MV-4-11 (cell line): ENCODE measurements around the gene GCSAM.
A peak's percentile ranks its signal among the peaks of the same experiment; 100 is the strongest.

Experiments
- DNase-seq: peaks from one replicate; lab custom pipeline; 2025; lab: John Stamatoyannopoulos, UW

The GCSAM gene, protein sequence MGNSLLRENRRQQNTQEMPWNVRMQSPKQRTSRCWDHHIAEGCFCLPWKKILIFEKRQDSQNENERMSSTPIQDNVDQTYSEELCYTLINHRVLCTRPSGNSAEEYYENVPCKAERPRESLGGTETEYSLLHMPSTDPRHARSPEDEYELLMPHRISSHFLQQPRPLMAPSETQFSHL

DNA sequence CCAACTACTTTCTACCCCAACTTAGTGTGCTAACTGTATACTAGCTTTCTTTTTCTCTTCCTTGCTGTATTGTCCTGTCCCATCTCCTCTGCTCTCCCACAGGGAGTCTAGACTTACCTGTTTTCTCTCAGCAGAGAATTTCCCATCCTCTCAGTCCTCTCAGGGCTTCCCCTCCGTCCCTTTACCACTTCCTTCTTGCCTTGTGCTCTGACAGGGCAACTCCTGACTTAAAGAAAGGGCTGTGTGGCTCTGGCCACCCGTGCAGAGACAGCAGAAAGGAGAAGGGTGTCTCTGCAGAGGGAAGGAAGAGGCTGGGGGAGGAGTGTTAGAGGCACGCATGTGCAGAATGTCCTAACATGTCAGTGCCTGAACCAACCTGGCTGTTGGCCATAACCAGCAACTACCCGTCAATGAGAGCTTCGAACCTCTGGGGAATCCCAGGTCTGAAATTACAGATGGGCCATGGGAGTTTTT lies at the start of gene GCSAM:
TSS of gene GCSAM (minus strand) at position 274 of the 474 bp plus-strand sequence. CDS start at position 146, 128 bp downstream.
- peak; percentile 87 for DNase-seq

DNA sequence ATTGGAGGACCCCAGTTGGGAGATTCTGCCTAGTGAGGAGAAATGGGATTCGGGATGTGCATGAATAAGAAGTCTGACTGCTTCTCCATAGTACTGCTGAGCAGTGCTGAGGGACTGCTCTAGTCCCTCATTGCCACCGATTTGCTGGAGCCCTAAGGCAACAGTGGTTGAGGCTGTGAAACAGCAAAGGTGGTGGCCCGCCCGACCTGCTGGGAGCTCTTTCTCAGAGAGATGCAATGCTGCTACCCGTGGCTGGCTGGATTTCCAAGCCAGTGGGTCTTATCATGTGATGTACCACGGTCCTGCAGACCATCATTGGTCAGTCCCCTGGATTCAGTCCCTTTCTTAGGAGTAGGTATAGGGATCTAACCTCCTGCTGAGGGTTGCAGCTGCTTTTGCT lies 42.6 kb upstream of the GCSAM start:
- DNase-seq = no peak

DNA sequence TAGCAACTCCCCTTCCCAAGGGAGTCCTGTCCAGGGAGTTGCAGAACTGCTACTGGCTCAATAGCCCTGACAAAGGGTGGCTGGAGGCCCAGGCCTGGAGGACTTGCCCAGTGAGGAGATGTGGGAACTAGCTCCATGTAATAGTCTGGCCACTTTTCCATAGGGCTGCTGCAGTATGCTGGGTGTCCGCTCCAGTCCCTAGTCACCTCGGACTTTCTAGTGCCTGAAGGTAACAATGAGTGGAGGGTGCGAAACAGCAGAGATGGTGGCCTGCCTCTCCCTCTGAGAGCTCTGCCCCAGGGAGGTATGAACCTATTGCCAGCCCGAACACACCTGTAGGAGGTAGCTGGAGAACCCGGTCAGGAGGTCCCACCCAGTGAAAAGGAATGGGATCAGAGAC lies 42.0 kb upstream of the GCSAM start:
- no peak for DNase-seq

DNA sequence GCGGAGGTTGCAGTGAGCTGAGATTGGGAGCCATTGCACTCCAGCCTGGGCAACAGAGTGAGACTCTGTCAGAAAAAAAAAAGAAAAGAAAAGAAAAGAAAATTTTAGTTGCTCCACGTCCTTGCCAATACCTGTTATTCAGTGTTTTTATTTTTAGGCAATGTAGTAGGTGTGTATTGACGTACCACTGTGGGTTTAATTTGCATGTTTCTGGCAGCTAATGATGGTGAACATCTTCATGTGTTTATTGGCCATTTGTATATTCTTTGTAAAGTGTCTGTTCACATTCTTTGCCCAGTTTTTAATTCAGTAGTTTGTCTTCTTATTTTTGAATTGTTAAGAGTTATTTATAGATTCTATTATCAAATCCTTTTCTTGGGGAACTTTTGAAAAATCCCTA lies 38.1 kb upstream of the GCSAM start:
- DNase-seq = no peak

DNA sequence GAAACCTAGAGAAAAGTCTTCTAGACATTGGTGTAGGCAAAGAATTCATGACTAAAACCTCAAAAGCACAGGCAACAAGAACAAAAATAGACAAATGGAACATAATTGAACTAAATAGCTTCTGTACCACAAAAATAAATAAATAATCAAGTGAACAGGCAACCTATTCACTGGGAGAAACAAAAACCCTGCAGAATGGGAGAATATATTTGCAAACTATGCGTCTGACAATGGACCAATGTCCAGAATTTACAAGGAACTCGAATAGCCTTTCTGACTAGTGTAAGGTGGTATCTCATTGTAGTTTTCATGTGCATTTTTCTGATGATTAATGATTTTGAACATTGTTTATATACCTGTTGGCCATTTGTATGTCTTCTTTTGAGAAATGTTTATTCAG lies 37.0 kb upstream of the GCSAM start:
- DNase-seq = no peak

DNA sequence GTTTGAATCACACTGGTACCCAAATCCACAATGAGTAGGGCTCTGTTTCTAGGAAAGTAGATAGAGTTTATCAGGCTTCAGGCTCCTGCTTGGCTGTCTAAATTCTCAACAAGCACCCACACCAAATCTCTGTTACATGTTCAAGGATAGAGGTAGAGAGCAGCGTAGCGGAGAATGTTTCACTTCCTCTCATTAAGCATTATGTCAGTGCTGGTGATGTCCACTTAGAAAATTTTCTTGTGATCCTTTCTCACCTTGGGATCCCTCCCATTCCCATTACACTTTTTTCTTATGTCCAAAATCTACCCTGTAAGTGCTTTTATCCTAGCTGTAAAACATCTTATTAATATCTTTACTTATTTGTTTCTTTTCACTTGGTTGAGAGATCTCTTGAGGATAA lies 34.7 kb upstream of the GCSAM start:
- DNase-seq = no peak

DNA sequence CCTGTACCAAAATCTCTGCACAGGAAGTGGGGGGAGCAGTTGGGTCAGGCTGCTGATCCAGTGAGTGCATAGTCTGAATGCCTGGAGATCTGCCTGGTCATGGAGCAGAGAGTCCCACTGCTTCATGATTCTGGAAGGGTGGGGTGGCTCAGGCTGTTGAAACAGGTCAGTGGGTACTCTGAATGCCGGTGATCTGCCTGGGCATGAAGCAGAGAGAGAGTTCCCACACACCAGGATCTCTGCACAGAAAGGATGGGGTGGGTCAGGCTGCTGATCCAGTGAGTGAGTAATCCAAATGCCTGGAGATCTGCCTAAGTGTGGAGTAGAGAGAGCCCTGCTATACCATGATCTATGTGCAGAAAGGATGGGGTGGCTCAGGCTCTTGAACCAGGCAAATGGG lies 16.1 kb upstream of the GCSAM start:
- DNase-seq = no peak

DNA sequence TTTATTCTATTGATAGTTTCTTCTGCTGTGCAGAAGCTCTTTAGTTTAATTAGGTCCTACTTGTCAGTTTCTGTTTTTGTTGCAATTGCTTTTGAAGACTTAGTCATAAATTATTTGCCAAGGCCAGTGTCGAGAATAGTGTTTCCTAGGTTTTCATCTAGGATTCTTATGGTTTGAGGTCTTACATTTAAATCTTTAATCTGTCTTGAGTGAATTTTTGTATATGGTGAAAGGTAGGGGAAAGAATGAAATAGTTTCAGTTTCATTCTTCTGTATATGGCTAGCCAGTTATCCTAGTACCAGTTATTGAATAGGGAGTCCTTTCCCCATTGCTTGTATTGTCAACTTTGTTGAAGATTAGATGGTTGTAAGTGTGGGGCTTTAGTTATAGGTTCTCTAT lies 10.6 kb upstream of the GCSAM start:
- DNase-seq = no peak

DNA sequence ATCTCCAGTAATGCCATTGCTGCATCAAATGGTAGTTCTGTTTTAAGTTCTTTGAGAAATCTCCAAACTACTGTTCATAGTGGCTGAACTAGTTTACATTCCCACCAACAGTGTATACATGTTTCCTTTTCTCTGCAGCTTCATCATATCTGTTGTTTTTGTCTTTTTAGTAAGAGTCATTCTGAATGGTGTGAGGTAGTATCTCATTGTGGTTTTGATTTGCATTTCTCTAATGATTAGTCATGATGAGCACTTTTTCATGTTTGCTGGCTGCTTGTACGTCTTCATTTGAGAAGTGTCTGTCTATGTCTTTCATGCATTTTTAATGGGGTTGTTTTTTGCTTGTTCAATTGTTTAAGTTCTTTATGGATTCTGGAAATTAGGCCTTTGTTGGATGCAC lies 10.2 kb upstream of the GCSAM start:
- DNase-seq = no peak

DNA sequence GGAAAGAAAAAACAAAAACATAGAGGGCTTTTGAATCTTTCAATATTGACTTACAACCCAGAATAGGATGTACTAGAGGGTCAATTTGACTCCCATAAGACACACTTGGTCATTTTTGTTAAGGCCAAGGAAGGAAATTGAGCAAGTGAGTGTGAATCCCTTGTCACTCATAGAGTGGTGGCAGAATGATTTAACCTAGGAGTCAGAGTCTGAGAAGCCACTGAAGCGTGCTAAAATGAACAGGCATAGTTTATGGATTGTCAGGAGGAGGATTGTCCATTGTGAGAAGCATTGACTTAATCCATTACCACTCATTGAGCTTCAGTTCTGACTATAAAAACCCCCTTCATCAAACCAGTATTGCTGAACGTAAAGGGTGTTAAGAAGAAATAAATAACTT lies 8.2 kb upstream of the GCSAM start:
- no peak for DNase-seq

DNA sequence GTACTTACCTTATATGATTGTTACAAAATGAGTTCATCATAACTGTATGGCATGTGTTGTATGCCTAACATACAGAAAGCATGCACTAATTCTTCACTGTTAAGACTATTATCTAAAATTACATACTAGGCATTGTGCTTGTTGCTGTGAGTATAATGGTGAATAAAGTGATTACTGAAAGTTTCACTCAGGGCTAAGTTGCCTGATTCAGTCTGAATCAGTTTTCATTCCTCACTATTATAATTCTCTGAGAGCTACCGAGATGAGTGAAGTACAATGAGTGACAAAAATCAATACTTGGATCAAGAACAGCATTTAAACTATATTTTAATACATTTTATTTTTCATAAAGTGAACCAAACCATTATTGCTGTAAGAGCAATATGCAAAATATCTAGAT lies 7.5 kb upstream of the GCSAM start:
- DNase-seq = no peak

DNA sequence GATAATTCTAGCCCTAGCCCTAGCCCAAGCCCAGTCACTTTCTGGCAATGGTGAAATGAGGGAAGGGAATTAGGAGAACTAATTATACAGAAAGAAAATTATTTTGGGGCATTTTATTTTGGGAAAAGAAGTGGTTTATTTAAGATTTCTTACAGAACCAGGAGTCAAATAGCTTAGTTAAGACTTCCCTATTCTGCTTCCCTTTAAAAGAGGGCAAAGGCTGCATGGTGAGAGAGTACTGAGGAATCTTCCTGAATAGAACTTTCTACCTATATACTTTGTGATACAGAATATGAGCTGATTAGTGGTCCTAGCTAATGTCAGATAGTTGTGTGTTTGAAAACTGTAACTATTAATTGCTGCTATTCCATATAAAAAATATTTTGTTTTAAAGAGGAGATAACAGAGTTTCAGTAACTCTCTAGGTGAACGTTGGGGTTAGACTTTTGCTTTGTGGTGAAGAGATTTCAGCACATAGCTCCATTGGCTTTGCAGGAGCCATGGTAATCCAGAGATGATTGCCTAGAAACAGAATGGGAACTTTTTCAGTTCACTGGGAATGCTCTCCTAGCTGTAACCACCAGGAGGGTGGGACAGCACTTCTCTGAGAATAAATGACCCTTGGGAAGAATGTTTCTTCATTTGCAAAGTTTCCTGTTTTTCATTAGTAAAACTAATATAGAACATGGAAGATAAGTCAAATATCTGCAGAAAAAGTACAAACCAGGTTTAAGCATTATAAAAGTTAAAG lies 5.3 kb upstream of the GCSAM start:
- DNase-seq = no peak

DNA sequence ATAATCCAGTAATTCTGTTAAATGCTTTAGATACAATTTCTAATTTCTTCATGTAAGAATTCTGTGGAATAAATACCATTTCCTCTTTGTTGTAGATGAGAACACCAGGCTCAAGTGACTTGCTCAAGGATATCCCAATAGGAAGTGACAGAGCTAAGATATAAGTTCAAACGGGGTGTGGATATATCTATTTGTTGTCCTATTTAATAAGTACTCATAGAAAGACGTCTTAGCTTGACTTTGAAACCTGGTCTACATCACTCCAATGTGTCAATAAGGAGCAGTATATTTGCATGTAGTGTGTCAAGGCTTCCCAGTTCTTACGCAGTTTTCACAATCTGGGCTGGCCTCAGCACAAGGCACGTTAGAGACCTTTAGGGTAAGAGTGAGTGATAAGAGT lies 4.7 kb upstream of the GCSAM start:
- DNase-seq = no peak

DNA sequence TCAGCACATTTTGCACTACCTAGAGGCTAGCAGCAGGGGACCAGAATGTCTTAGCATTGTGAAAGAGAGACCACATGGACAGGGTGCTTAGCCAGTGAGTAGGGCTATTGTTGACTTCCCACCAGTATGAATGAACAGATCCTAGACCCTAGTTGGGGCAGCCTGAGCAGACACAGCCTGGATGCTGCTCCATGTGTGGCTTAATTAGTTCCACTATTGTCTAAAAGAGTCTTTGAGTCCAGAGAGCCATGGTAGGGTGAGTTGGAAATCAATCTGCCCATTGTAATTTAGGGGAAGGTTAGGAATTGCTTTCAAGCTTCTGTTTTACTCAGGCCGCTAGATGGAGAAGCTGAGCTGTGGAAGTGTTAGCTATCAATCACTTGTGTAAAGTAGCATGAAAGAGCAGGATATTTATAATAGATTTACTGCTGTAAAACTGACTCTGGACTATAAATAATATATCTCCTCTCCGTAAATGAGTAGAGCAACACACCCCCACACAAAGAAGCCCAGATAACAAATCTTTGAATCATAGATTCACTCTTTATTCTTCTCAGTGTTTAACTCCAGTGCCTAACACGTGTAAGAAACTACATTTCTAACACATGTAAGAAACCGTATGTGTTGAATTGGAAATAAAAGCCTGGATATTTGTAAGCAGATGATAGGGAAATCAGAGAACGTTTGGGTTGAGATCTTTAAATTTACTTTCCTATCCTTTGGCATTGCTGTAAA lies 4.1 kb upstream of the GCSAM start:
- DNase-seq = peak; percentile 45

DNA sequence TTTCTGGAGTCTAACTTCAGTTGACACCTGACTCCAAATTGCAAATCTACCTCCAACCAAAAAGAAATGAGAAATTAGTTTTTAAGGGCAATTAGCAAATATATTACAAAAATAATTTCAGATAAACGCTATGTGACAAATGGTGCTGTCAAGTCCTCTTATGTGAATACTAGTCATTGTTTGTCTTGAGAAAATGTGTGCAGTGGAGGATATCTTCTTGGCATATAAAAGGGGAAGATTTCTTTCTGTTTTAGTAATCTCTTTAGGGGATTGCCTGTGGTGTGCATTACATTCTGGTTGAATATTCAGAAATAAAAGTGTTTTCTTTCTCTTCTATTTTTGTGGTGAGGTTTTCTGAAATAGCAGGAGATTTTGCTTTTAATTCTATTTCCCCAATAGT lies 3.0 kb upstream of the GCSAM start:
- DNase-seq = no peak

DNA sequence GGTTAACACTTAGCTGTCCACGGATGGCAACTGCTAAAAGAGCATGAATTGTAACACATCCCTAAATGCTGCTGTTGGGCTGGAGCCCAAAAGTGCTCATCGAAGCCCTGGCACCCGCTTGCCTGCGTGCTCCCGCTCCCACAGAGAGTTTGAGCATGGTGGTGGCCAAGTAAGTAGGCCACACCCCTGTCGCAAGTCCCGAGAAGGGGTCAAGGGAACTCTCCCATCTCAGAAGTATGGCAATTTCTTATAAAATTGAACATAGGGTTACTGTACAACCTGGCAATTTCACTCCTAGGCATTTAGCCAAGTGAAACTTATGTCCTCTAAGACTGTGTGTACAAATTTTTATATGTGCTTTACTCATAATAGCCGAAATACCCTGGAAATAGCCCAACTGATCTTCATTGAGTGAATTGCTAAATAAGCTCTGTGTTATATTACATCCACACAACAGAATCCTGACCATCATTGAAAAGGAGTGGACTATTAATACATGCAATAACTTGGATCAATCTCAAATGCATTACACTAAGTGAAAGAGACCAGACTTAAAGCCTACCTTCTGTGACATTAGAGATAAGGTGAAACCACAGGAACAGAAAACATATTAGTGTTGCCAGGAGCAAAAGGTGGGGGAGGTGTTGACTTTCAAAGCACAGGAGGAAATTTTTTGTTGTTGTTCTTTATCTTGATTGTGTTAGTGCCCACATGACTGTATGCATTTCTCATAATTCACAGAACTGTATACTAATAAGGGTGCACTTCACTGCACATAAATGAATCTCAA lies 1.5 kb upstream of the GCSAM start:
- no peak for DNase-seq

DNA sequence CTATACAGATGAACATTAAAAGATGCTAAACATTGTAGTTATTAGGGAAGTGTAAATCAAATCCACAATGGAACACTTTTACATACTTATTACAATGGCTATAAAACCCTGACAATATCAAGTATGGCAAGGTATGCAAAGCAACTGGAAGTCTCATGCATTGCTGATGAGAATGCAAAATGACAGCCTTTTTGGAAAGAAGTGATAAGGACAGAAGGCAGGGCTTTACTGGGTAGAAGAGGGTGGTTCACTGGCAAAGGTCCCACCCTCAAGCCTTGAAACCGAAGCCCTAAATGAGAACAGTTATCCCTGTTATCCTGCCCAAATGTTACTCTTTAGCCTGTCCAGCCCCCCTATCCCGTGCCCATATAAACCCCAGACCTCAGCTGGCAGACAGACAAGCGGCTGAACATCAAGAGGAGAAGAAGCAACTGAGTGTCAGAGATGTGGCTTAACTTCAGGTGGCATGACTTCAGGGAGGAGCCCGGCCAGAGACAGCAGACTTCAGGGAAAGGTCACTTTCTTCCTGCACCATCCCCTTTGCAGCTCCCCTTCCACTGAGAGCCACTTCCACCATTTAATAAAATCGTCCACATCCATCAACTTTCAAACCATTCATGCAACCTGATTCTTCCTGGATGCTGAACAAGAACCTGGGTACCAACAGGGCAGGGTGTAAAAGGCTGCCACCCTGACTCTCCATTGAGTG lies 732 bp upstream of the GCSAM start:
- DNase-seq = no peak

DNA sequence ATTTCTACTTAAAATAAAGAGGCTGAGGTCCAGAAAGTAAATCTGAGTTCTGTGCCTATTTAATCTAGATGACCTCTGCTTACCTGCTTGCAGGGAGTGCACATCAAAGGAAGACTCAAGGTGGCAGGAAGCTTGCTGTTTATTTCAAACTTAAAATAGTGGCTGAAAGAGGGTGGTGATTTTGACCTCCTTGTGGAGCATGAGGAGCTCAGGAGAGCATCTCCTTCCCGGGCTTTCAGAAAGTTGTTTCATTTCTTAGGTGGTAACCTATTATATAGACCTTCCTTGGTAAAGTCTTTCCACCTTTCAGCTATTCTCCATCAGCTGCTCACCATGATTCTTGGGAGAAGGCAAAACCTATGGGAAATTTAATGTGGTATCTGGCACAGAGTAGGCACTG lies 494 bp downstream of the GCSAM start:
- no peak for DNase-seq

DNA sequence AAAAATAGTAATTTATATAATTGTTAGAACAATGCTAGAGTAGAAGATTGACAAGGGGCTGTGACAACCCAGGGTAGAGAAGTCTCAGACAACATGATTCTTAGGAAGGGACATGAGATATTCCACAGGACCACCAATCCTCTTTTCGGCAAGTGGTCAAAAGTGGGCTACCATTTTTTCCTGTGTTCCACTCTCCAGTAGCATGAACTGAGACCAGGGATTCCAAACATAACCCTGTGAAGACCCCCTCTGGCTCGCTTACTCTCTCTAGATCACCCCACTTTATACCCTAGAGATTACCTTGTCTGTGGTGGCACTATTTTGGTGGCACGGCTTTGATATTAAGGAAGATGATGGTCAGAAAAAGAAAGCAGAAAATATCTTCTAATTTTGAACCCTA lies 960 bp downstream of the GCSAM start:
- DNase-seq = no peak

DNA sequence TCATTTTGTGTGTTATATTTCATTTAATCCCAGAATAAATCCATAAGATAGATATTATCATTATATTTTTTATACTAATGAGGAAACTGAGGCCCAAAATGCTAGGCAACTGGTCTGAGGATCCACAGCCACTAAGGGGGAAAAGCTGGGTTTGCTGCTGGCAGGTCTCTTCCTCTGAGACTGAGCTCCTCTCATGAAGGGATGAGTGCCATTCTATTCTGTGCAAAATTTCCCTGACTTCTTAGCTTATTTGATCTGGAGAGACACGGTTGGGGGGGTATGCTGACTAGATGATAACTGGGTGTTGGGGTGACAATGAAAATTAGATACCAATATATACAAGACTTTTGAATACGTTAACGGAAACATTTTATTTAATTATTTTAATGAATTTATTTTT lies 1.9 kb downstream of the GCSAM start:
- DNase-seq = no peak

DNA sequence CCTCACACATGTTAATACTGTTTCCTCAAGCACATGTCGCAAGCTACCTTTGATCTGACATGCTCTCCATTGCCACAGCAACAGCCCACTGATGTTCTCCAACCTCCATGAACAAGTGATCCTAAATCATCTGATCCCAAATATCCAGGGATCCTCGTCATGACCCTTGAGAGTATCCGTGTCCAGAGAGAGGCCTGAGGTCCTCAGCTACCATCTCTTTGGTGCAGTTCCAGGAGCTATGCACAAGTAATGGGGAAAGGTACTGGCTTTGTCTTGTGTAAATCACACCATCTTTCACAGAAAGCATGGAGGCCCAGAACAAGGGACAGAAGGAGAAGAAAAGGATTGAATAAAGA lies 2.4 kb downstream of the GCSAM start:
- DNase-seq = no peak
